GM12864 (cell line): Measurements from ENCODE around the gene UTF1.

Source experiments
- DNase-seq: peaks from one replicate; pipeline ENCODE4 v3.0.0-alpha.2; 2011; ENCODE audit warnings: low read depth
- H3K4me3 ChIP-seq: 2 replicates; pipeline ENCODE4 v1.5.1; 2011; ENCODE audit warnings: mild to moderate bottlenecking, low read depth, low read length, control low read depth
- CTCF ChIP-seq: IDR thresholded peaks from 2 replicates; pipeline ENCODE4 v1.5.1; 2011; ENCODE audit warnings: low read depth, mild to moderate bottlenecking, moderate library complexity, low read length, control low read depth, inconsistent platforms; ENCODE audit errors: missing control alignments

UTF1 gene

GRCh38 chr10:133280391-133281059 is 50.5 kb downstream of the UTF1 start:
- H3K4me3 ChIP-seq, result no peak overlapping the region
- no peak for DNase-seq
- no peak for TF ChIP-seq CTCF

GRCh38 chr10:133281084-133281483 is 51.1 kb downstream of the UTF1 start:
- TF ChIP-seq CTCF, result no peak
- no peak overlapping the region for H3K4me3 ChIP-seq
- no peak for DNase-seq
